Keratinocyte (primary cell): ENCODE measurements around the gene SIPA1L3.

Experiments used
- CTCF ChIP-seq, 3 experiments: IDR thresholded peaks in 1 of 3; conservative IDR thresholded peaks in 1 of 3; optimal IDR thresholded peaks in 1 of 3; 2 replicates in 2 of 3; 3 replicates in 1 of 3; pipeline versions ENCODE3 to v1.5.1; 2011; ENCODE audit warnings: low read length in 3 of 3, mild to moderate bottlenecking in 3 of 3, moderate library complexity in 2 of 3, control low read depth in 1 of 3, inconsistent platforms in 1 of 3; ENCODE audit not compliant: insufficient read depth in 2 of 3; ENCODE audit errors: extremely low read depth in 1 of 3
- EZH2 ChIP-seq: IDR thresholded peaks from one replicate; pipeline ENCODE4 v1.6.1; 2012; ENCODE audit warnings: inconsistent platforms, mild to moderate bottlenecking, low read length, moderate library complexity

DNA sequence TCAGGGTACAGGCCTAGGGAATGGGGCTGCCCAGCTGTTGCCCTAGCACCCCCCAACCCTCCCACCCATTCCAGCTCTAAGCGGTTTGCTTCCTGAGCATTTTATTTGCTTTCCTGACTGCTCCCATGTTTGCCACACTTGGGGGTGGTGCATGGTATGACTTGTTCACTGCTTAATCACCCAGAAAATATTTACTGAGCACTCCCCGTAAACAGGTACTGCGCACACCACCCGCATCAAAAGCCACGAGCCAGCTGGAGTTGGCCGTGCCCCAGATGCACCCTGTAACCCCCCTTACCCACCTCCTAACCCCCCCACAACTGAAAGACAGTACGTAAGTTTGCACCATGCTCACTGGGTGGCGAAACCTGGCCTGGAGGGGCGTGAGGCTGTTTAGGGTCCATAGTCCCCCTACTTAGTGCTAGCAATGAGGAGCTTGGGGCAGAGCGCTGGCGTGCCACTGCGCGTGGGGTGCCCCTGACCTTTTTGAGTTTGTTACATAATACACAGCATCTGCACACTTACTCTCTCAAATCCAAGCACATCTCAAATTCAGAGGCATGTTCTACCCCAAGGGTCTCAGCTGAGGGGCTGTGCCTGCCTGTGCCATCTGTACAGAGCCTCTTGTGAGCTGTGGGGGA lies 287.2 kb downstream of the SIPA1L3 start:
- TF ChIP-seq CTCF (optimal IDR thresholded peaks at IDR 0.05 in 1 of 3, IDR thresholded peaks at IDR 0.05 in 1 of 3, conservative IDR thresholded peaks at IDR 0.05 in 1 of 3; ENCODE audit: extremely low read depth in 1 of 3, insufficient read depth in 2 of 3, low read length in 3 of 3) (no peak), EZH2 (no peak)
